Sigmoid colon (tissue), 7 donors: ENCODE data around the gene MMP3. TPM values are rescaled to one million over a fixed set of nuclear protein-coding genes. Genes with fewer than 3 reads are reported as not detected.

Experiments
- DNase-seq: peaks from one replicate; pipeline ENCODE4 v3.0.0-alpha.2; 2019
- H3K27ac ChIP-seq, 4 donors: fragments of 200-600 bp; sonication (generic); one replicate each; pipeline ENCODE4 v1.5.1; 2016 to 2019; ENCODE audit warnings: mild to moderate bottlenecking in 1 of 4
- H3K27me3 ChIP-seq, 3 donors: fragments of 200-600 bp; sonication (generic); one replicate each; pipeline ENCODE4 v1.5.1; 2019; ENCODE audit warnings: mild to moderate bottlenecking in 1 of 3
- H3K36me3 ChIP-seq, 4 donors: fragments of 200-600 bp; sonication (generic); one replicate each; pipeline ENCODE4 v1.5.1; 2016 to 2019
- H3K4me1 ChIP-seq, 4 donors: fragments of 200-600 bp; sonication (generic); one replicate each; pipeline ENCODE4 v1.5.1; 2017 to 2019
- H3K4me3 ChIP-seq, 4 donors: fragments of 200-600 bp; sonication (generic); one replicate each; pipeline ENCODE4 v1.5.1; 2017 to 2019; ENCODE audit warnings: mild to moderate bottlenecking in 2 of 4, moderate library complexity in 1 of 4
- H3K9me3 ChIP-seq, 4 donors: fragments of 200-600 bp in 3 of 4; sonication (generic) in 3 of 4; one replicate each; pipeline versions ENCODE4 v1.5.1 to v1.6.1; 2013 to 2019
- CTCF ChIP-seq, 4 experiments: fragments of 450-650 bp in 3 of 4; fragments of 200-600 bp in 1 of 4; IDR thresholded peaks; one replicate each; pipeline ENCODE4 v1.5.1; 2016 to 2019; ENCODE audit warnings: antibody characterized with exemption in 4 of 4, mild to moderate bottlenecking in 3 of 4, moderate library complexity in 2 of 4
- EP300 ChIP-seq, 4 donors: sonication (generic); formaldehyde crosslinking; IDR thresholded peaks; one replicate each; pipeline ENCODE4 v1.6.1; 2017; ENCODE audit warnings: antibody characterized with exemption in 4 of 4
- POLR2A ChIP-seq, 2 donors: fragments of 450-650 bp; IDR thresholded peaks; one replicate each; pipeline ENCODE4 v1.6.1; 2016; ENCODE audit warnings: antibody characterized with exemption in 2 of 2, mild to moderate bottlenecking in 2 of 2, moderate library complexity in 2 of 2
- POLR2AphosphoS5 ChIP-seq, 4 donors: sonication (generic); formaldehyde crosslinking; IDR thresholded peaks; one replicate each; pipeline ENCODE4 v1.6.1; 2017; ENCODE audit warnings: antibody characterized with exemption in 4 of 4
- WGBS, 2 donors: extraction: QIAGEN DNeasy Blood & Tissue Kit; methylation state at CpG; one replicate each; pipeline ENCODE4 v1.1.7; 2013; 5-methylcytosine and 5-hydroxymethylcytosine counted together
- intact Hi-C: fragments of 100-400 bp; cut with DNase I; formaldehyde crosslinking; loops from one replicate; pipeline ENCODE4 v1.15.1; 2023
- polyA plus RNA-seq, 3 donors: library from polyadenylated mRNA; stranded (reverse); fragments of 200-250 nt; gene quantifications; one replicate each; pipeline ENCODE4 v1.2.3, GENCODE V29; 2013
- total RNA-seq, 4 donors: library from RNA; depleted of rRNA; stranded (reverse); fragments of >200 nt; gene quantifications; one replicate each; pipeline ENCODE4 v1.1.0, GENCODE V29; 2016
- donor health status: healthy with polysubstance abuse.
- donor health status: Bipolar disorder and iron deficiency.
- donor health status: healthy.

MMP3 gene
- total RNA-seq (10 to 100 TPM in 2 of 4 donors, under 1 TPM in 1, not detected in 1; 0.36 to 28.5 (median 25.3) TPM), polyA plus RNA-seq (1 to 10 TPM in 2 of 3 donors, not detected in 1; 1.3 to 2.8 TPM)

- no peak for DNase-seq
These were observed at the start of gene MMP3 for GRCh38 chr11:102843489-102843888. TSS of gene MMP3 (minus strand) at chr11:102843609. CDS start at chr11:102843546, 63 bp downstream.

GRCh38 chr11:102891736-102892135 lies 48.3 kb upstream of the MMP3 start:
- Histone ChIP-seq H3K9me3 (no peaks in the 10 kb centered on the region), H3K27me3 (no peaks in the 10 kb centered on the region), H3K27ac (no peak overlapping the region), H3K36me3 (no peaks in the 10 kb centered on the region), H3K4me1 (no peaks in the 10 kb centered on the region), H3K4me3 (no peak overlapping the region)
- TF ChIP-seq CTCF (IDR thresholded peaks at IDR 0.05), result no peak
- no peak for TF ChIP-seq EP300 (IDR thresholded peaks at IDR 0.05)
- no peak for TF ChIP-seq POLR2AphosphoS5 (IDR thresholded peaks at IDR 0.05)
- TF ChIP-seq POLR2A (IDR thresholded peaks at IDR 0.05), result no peak
- intact Hi-C loops, result no loop called here
- 95 to 99% methylated on average over 1 of the region's 1 CpG for WGBS, 2 donors
- no peak for DNase-seq

More at GRCh38 chr11:102843489-102843888, at the start of gene MMP3:
- no peak within 1 kb of the TSS for H3K4me3 ChIP-seq
- no peaks in the 10 kb centered on the region for H3K27me3 ChIP-seq
- no peaks in the 10 kb centered on the region for H3K4me1 ChIP-seq
- no peak within 1 kb of the TSS for H3K27ac ChIP-seq
- intact Hi-C loops, result no loop called here
- WGBS, 2 donors, result 76 to 89% methylated on average over 4 of the region's 4 CpGs
- H3K36me3 ChIP-seq, result no peaks in the 10 kb centered on the region
- no peaks in the 10 kb centered on the region for H3K9me3 ChIP-seq
- TF ChIP-seq POLR2AphosphoS5 (IDR thresholded peaks at IDR 0.05), result no peak
- no peak for TF ChIP-seq CTCF (IDR thresholded peaks at IDR 0.05)
- TF ChIP-seq POLR2A (IDR thresholded peaks at IDR 0.05), result no peak
- TF ChIP-seq EP300 (IDR thresholded peaks at IDR 0.05), result no peak

- H3K9me3 ChIP-seq, result no peaks in the 10 kb centered on the region
- H3K4me3 ChIP-seq, result no peak overlapping the region
- intact Hi-C loops, result no loop called here
- no peak for DNase-seq
- no peak for TF ChIP-seq POLR2A (IDR thresholded peaks at IDR 0.05)
- TF ChIP-seq CTCF (IDR thresholded peaks at IDR 0.05), result no peak
- TF ChIP-seq EP300 (IDR thresholded peaks at IDR 0.05), result no peak
- TF ChIP-seq POLR2AphosphoS5 (IDR thresholded peaks at IDR 0.05), result no peak
- no peaks in the 10 kb centered on the region for H3K36me3 ChIP-seq
- H3K4me1 ChIP-seq, result no peaks in the 10 kb centered on the region
- no peak overlapping the region for H3K27ac ChIP-seq
- no peaks in the 10 kb centered on the region for H3K27me3 ChIP-seq
- whole genome bisulfite sequencing, 2 donors, result 76 to 89% methylated on average over 6 of the region's 6 CpGs
These were observed 43.6 kb upstream of the MMP3 start for GRCh38 chr11:102886999-102887398.

- H3K4me1 ChIP-seq, result no peaks in the 10 kb centered on the region
- DNase-seq, result no peak
These were observed 39.7 kb upstream of the MMP3 start for GRCh38 chr11:102883141-102883540.

More at GRCh38 chr11:102883141-102883540, 39.7 kb upstream of the MMP3 start:
- Histone ChIP-seq H3K36me3 (no peaks in the 10 kb centered on the region), H3K4me3 (no peak overlapping the region), H3K9me3 (no peaks in the 10 kb centered on the region), H3K27me3 (no peaks in the 10 kb centered on the region), H3K27ac (no peak overlapping the region)
- TF ChIP-seq EP300 (IDR thresholded peaks at IDR 0.05), result no peak
- TF ChIP-seq POLR2AphosphoS5 (IDR thresholded peaks at IDR 0.05), result no peak
- no peak for TF ChIP-seq POLR2A (IDR thresholded peaks at IDR 0.05)
- no peak for TF ChIP-seq CTCF (IDR thresholded peaks at IDR 0.05)
- intact Hi-C loops, result no loop called here
- WGBS, 2 donors, result 87 to 90% methylated on average over 3 of the region's 3 CpGs
